Kidney (tissue), 14 donors: Measurements from ENCODE around the gene PALLD. TPM values are rescaled to one million over a fixed set of nuclear protein-coding genes. Genes with fewer than 3 reads are reported as not detected.

Experiments used
- DNase-seq, 5 donors: peaks; one replicate each; pipeline ENCODE4 v3.0.0-alpha.2; 2013 to 2020
- FAIRE-seq: peaks from 2 replicates; lab custom pipeline; 2012; peaks lifted over from hg19 to GRCh38; lab: Jason Lieb, UNC
- H3K27ac ChIP-seq, 2 donors: one replicate each; pipeline ENCODE4 v1.7.0; 2013; ENCODE audit warnings: low read depth in 2 of 2, low read length in 2 of 2, inconsistent platforms in 1 of 2
- H3K27me3 ChIP-seq: one replicate; pipeline ENCODE4 v1.7.1; 2013; ENCODE audit warnings: low read length, inconsistent platforms; ENCODE audit not compliant: control insufficient read depth, insufficient read depth
- H3K36me3 ChIP-seq, 3 donors: one replicate each; pipeline versions ENCODE4 v1.7.0 to v1.7.1; 2013; ENCODE audit warnings: low read length in 3 of 3, control low read depth in 1 of 3, inconsistent platforms in 1 of 3; ENCODE audit not compliant: insufficient read depth in 3 of 3, control insufficient read depth in 2 of 3
- H3K4me1 ChIP-seq, 3 donors: one replicate each; pipeline versions ENCODE4 v1.7.0 to v1.7.1; 2013; ENCODE audit warnings: low read length in 3 of 3, inconsistent platforms in 1 of 3, low read depth in 1 of 3; ENCODE audit not compliant: control insufficient read depth in 2 of 3, insufficient read depth in 2 of 3
- H3K4me3 ChIP-seq, 3 donors: one replicate each; pipeline versions ENCODE4 v1.7.0 to v1.8.1; 2013; ENCODE audit warnings: low read length in 3 of 3, control low read depth in 1 of 3, inconsistent platforms in 1 of 3
- H3K9ac ChIP-seq, 3 donors: one replicate each; pipeline versions ENCODE4 v1.7.0 to v1.7.1; 2013; ENCODE audit warnings: low read length in 3 of 3, control low read depth in 1 of 3, inconsistent platforms in 1 of 3
- H3K9me3 ChIP-seq, 3 donors: one replicate each; pipeline versions ENCODE4 v1.7.0 to v1.7.1; 2013; ENCODE audit warnings: low read length in 3 of 3, control low read depth in 1 of 3, inconsistent platforms in 1 of 3; ENCODE audit not compliant: control insufficient read depth in 2 of 3, insufficient read depth in 1 of 3
- intact Hi-C: fragments of 100-400 bp; cut with DNase I; formaldehyde crosslinking; loops from one replicate; pipeline ENCODE4 v1.11.1; 2022
- polyA plus RNA-seq: library from polyadenylated mRNA; stranded (reverse); fragments of 350-450 nt; fragmentation: Illumina TruSeq; extraction: RNeasy Lipid Tissue Mini Kit (QIAGEN cat#74804); gene quantifications from one replicate; pipeline ENCODE4 v1.2.3, GENCODE V29; 2014; ENCODE audit warnings: low read depth, low replicate concordance; ENCODE audit not compliant: insufficient read depth
- total RNA-seq: library from RNA; stranded (reverse); fragmentation: NEBNext Ultra II Directional; extraction: Animal tissue kit (Norgen Biotek cat#: 25700); gene quantifications from one replicate; pipeline ENCODE4 v1.2.1, GENCODE V29; 2021
- TF ChIP-seq, protein P1 (sequence below): IDR thresholded peaks from 3 replicates; pipeline ENCODE4 v1.5.1; 2012; ENCODE audit warnings: mild to moderate bottlenecking, moderate library complexity, borderline replicate concordance; ENCODE audit not compliant: insufficient read depth; ENCODE audit errors: extremely low read depth
- donor health status: control.
- donor health status: control.
- donor health status: control.
- donor health status: control.
- donor health status: control.
- donor health status: DM: yes; HTN: yes; CAD: no.
- donor health status: Normal renal cell carcinoma (clear cell type).

PALLD gene
- total and polyA plus RNA-seq, 2 donors from 2014 or later: 43.4 to 120 TPM

- DNase-seq: no peak
- H3K36me3 ChIP-seq: no peaks in the 10 kb centered on the region
- FAIRE-seq: no peak
- intact Hi-C loops: no loop called here
- H3K4me3 ChIP-seq: peak overlapping the region in 1 of 3 donors; percentile 6
- no peaks in the 10 kb centered on the region for H3K27me3 ChIP-seq
- H3K4me1 ChIP-seq: no peaks in the 10 kb centered on the region
- H3K27ac ChIP-seq: peak overlapping the region in 1 of 2 donors; percentile 16
- TF ChIP-seq, protein P1, sequence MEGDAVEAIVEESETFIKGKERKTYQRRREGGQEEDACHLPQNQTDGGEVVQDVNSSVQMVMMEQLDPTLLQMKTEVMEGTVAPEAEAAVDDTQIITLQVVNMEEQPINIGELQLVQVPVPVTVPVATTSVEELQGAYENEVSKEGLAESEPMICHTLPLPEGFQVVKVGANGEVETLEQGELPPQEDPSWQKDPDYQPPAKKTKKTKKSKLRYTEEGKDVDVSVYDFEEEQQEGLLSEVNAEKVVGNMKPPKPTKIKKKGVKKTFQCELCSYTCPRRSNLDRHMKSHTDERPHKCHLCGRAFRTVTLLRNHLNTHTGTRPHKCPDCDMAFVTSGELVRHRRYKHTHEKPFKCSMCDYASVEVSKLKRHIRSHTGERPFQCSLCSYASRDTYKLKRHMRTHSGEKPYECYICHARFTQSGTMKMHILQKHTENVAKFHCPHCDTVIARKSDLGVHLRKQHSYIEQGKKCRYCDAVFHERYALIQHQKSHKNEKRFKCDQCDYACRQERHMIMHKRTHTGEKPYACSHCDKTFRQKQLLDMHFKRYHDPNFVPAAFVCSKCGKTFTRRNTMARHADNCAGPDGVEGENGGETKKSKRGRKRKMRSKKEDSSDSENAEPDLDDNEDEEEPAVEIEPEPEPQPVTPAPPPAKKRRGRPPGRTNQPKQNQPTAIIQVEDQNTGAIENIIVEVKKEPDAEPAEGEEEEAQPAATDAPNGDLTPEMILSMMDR: no peak
- no peak overlapping the region for H3K9ac ChIP-seq
- H3K9me3 ChIP-seq: no peaks in the 10 kb centered on the region
Measured at GRCh38 chr4:168840392-168840763, 343.5 kb downstream of the PALLD start.

GRCh38 chr4:168841000-168841671, 344.3 kb downstream of the PALLD start:
- H3K4me3 ChIP-seq: no peak overlapping the region
- H3K36me3 ChIP-seq: no peaks in the 10 kb centered on the region
- H3K9me3 ChIP-seq: no peaks in the 10 kb centered on the region
- no peak for FAIRE-seq
- H3K27me3 ChIP-seq: no peaks in the 10 kb centered on the region
- TF ChIP-seq, protein P1: no peak
- H3K9ac ChIP-seq: no peak overlapping the region
- H3K27ac ChIP-seq: no peak overlapping the region
- intact Hi-C loops: no loop called here
- no peaks in the 10 kb centered on the region for H3K4me1 ChIP-seq
- DNase-seq: no peak

DNA sequence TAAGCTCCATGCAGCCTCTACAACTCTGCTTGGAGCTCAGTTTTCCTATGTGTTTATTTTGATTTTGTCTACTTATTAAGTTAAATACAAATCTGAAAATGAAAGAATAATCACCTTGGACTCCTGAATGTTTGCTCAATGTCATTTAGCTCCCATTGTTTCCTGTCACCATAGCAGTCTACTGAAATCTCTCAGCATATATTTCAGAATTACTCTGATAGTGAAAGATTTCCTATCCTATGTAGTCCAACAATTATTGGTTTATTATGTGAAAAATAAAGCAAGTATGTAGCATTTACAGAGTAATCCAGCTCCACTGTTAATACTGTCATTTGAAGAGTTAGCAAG, 344.8 kb downstream of the PALLD start:
- Histone ChIP-seq H3K4me3 (no peak overlapping the region), H3K9ac (no peak overlapping the region), H3K27ac (no peak overlapping the region), H3K36me3 (no peaks in the 10 kb centered on the region), H3K9me3 (no peaks in the 10 kb centered on the region), H3K27me3 (no peaks in the 10 kb centered on the region), H3K4me1 (no peaks in the 10 kb centered on the region)
- TF ChIP-seq, protein P1: no peak
- DNase-seq (no peak), FAIRE-seq (no peak)
- intact Hi-C loops: no loop called here

DNA sequence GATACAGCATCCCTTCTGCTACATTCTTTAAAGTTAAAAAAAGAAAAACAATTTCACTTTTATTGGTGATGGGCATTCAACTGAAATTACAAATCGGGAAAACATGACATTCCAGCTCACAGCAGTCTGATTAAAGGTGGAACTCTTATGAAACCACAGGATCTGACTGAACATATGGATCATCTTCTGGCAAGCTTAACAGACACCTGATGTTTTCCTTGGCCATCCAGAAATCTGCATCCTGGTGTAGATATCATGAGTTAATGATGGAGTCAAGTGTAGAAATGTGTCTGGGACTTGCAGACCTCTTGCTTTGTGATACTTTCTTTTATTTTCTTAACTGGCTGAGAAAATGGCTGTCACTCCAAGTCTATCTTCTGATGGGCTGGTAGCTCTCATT, 345.3 kb downstream of the PALLD start:
- Histone ChIP-seq H3K9ac (no peak overlapping the region), H3K4me1 (no peaks in the 10 kb centered on the region), H3K27ac (no peak overlapping the region), H3K4me3 (no peak overlapping the region), H3K9me3 (no peaks in the 10 kb centered on the region), H3K27me3 (no peaks in the 10 kb centered on the region), H3K36me3 (no peaks in the 10 kb centered on the region)
- FAIRE-seq (no peak), DNase-seq (no peak)
- intact Hi-C loops: no loop called here
- TF ChIP-seq, protein P1: no peak
